Measurements from ENCODE around the gene HRC. TPM values are rescaled to one million over a fixed set of nuclear protein-coding genes. Genes with fewer than 3 reads are reported as not detected.
A peak's percentile ranks its signal among the peaks of the same experiment; 100 is the strongest.

The HRC gene
- total and polyA plus RNA-seq, 2 of the 8 experiments (the other 6 are each of a cell fraction or from before 2014, with no cell fraction given), result 2.3 to 2.6 TPM

- Histone ChIP-seq H2AFZ (ENCODE audit: low read length) (no peak within 1 kb of the TSS), H3K9me3 (ENCODE audit: insufficient read depth in 2 of 2, low read depth in 1 of 2, low read length in 1 of 2) (no peaks in the 10 kb centered on the region), H2BK15ac (ENCODE audit: low read length) (peak within 1 kb of the TSS; percentile 88; the same call in 1 of the 2 replicates), H3K9ac (replicated peaks in 1 of 4; ENCODE audit: extremely low read depth in 1 of 4, low read depth in 3 of 4, low read length in 3 of 4) (peak within 1 kb of the TSS in 3 of 4 experiments; percentile 36 to 74 (median 66); a peak in 6 of 7 replicates), H2BK5ac (ENCODE audit: low read depth, low read length) (peak within 1 kb of the TSS; percentile 78; the same call in 1 of the 2 replicates), H3K4ac (replicated peaks; ENCODE audit: insufficient read length, low read depth, low read length) (peak within 1 kb of the TSS; percentile 85), H2BK120ac (replicated peaks; ENCODE audit: low read depth, low read length) (peak within 1 kb of the TSS; percentile 54), H3K4me2 (ENCODE audit: insufficient read depth in 1 of 2, low read depth in 2 of 2, low read length in 2 of 2) (peak within 1 kb of the TSS; percentile 86), H3K4me1 (replicated peaks in 1 of 4; ENCODE audit: control insufficient read depth in 3 of 4, insufficient read depth in 4 of 4, low read length in 3 of 4) (peaks cover 0 to 5% (median 4%) of the 10 kb centered on the region in 4 experiments; a peak in 4 of 7 replicates), H4K5ac (ENCODE audit: insufficient read length, low read depth, low read length) (peak within 1 kb of the TSS; percentile 95), H3K56ac (replicated peaks; ENCODE audit: insufficient read length, low read depth, low read length) (peak within 1 kb of the TSS; percentile 77), H3K23me2 (ENCODE audit: low read depth, low read length) (peaks cover 20% of the 10 kb centered on the region), H4K8ac (ENCODE audit: extremely low read depth, insufficient read depth, low read length) (peak within 1 kb of the TSS; percentile 94), H4K20me1 (replicated peaks in 1 of 2; ENCODE audit: control insufficient read depth in 1 of 2, insufficient read depth in 2 of 2, low read length in 2 of 2) (peaks cover 0 to 9% of the 10 kb centered on the region in 2 experiments), H2BK20ac (ENCODE audit: low read length) (no peak within 1 kb of the TSS), H3K23ac (ENCODE audit: insufficient read length) (no peak within 1 kb of the TSS), H4K91ac (replicated peaks; ENCODE audit: insufficient read length, low read length) (peak within 1 kb of the TSS; percentile 81), H3K27ac (ENCODE audit: low read depth, low read length) (peak within 1 kb of the TSS; percentile 57; the same call in 1 of the 2 replicates), H3K4me3 (ENCODE audit: extremely low read depth in 1 of 4, insufficient read depth in 2 of 4, low read depth in 3 of 4, low read length in 4 of 4) (peak within 1 kb of the TSS; percentile 64 to 86 (median 78)), H3K18ac (ENCODE audit: extremely low read depth, low read length) (peak within 1 kb of the TSS; percentile 96), H2BK12ac (ENCODE audit: low read depth, low read length) (no peak within 1 kb of the TSS), H3K79me1 (ENCODE audit: low read depth, low read length) (peaks cover 2% of the 10 kb centered on the region; the same call in 1 of the 2 replicates), H3K79me2 (ENCODE audit: control insufficient read depth in 1 of 2, insufficient read depth in 2 of 2, low read length in 2 of 2) (no peaks in the 10 kb centered on the region), H3K36me3 (ENCODE audit: control insufficient read depth in 2 of 4, insufficient read depth in 4 of 4, low read length in 3 of 4) (no peaks in the 10 kb centered on the region), H3K27me3 (replicated peaks in 1 of 4; ENCODE audit: control insufficient read depth in 3 of 4, extremely low read depth in 1 of 4, insufficient read depth in 3 of 4, low read length in 3 of 4) (peaks cover 8 to 19% (median 17%) of the 10 kb centered on the region in 4 experiments), H2AK5ac (ENCODE audit: low read depth, low read length) (peak within 1 kb of the TSS; percentile 75; the same call in 1 of the 2 replicates), H3K14ac (ENCODE audit: insufficient read length) (no peak within 1 kb of the TSS)
- DNase-seq (ENCODE audit: low read depth in 1 of 2, low spot score in 2 of 2), result peak in 1 of 2 experiments; percentile 94
- CTCF ChIA-PET (ENCODE audit: partially characterized antibody), result interaction anchor here (0.6 to 3.0 kb wide), 5 partner anchors 21 to 107 kb away, joined by 3 to 11 read pairs (median 4); no protein-coding TSS in a partner anchor
- FAIRE-seq, result no peak
- 3% methylated on average over 49 of the region's 85 CpGs; no CpG with 5 or more reads in 1 of the 2 experiments for WGBS, 2 experiments (ENCODE audit: extremely low coverage in 1 of 2, insufficient coverage in 1 of 2, insufficient read length in 1 of 2, insufficient replicate concordance in 2 of 2, low coverage in 1 of 2, low lambda C conversion rate in 2 of 2, missing lambda C conversion rate in 1 of 2)
- POLR2A ChIA-PET (ENCODE audit: partially characterized antibody), result interaction anchor here (1.0 to 2.1 kb wide), 7 partner anchors 9 to 32 kb away, joined by 3 to 9 read pairs (median 5); no protein-coding TSS in a partner anchor
- TF ChIP-seq TCF12 (IDR thresholded peaks at IDR 0.05; ENCODE audit: low read depth, low read length) (no peak), GABPA (IDR thresholded peaks at IDR 0.05; ENCODE audit: borderline replicate concordance, insufficient read depth, low read length) (no peak), CTBP2 (IDR thresholded peaks at IDR 0.05; ENCODE audit: borderline replicate concordance, insufficient read depth, insufficient read length, low read length) (no peak), SP2 (IDR thresholded peaks at IDR 0.05; ENCODE audit: low read length) (peak; percentile 35; the same call in 1 of the 2 replicates), EGR1 (IDR thresholded peaks at IDR 0.05; ENCODE audit: borderline replicate concordance, low read depth, low read length) (peak; percentile 90), TEAD4 (IDR thresholded peaks at IDR 0.05; ENCODE audit: low read depth, low read length) (no peak), SIRT6 (IDR thresholded peaks at IDR 0.05; ENCODE audit: low read length) (no peak), RBBP5 (IDR thresholded peaks at IDR 0.05; ENCODE audit: borderline replicate concordance, low read depth, low read length) (no peak), NRF1 (IDR thresholded peaks at IDR 0.05; ENCODE audit: low read depth, low read length) (no peak), SUZ12 (IDR thresholded peaks at IDR 0.05; ENCODE audit: low read length) (no peak), BCL11A (IDR thresholded peaks at IDR 0.05; ENCODE audit: low read depth in 2 of 2, low read length in 2 of 2) (no peak)
These were observed 36.4 kb downstream of the HRC start, which contains the start of gene C19orf73 for GRCh38 chr19:49118565-49119410. Gene C19orf73, minus strand, starts transcription at chr19:49119143. Its CDS starts 121 bp downstream, at chr19:49119022.

Data from H1 (cell line).